ENCODE results near the gene SLC48A1.

Gene SLC48A1

GRCh38 chr12:47750229-47750798, 22.7 kb upstream of the SLC48A1 start:
- Histone ChIP-seq H3K4me2 (ENCODE audit: low read length) (no peak overlapping the region), H3K9me3 (ENCODE audit: insufficient read depth, low read length) (no peaks in the 10 kb centered on the region), H3K36me3 (replicated peaks; ENCODE audit: low read depth, low read length) (no peaks in the 10 kb centered on the region), H4K20me1 (ENCODE audit: insufficient read depth, low read length) (no peaks in the 10 kb centered on the region), H3K9ac (ENCODE audit: low read length) (no peak overlapping the region), H2AFZ (ENCODE audit: low read depth, low read length) (no peak overlapping the region), H3K4me1 (ENCODE audit: low read length) (peaks cover 55% of the 10 kb centered on the region), H3K27ac (ENCODE audit: low read length) (no peak overlapping the region), H3K4me3 (ENCODE audit: low read length) (no peak overlapping the region), H3K79me2 (ENCODE audit: low read length) (no peaks in the 10 kb centered on the region), H3K27me3 (ENCODE audit: low read depth, low read length) (peaks cover 5% of the 10 kb centered on the region)
- TF ChIP-seq CTCF (IDR thresholded peaks at IDR 0.05; ENCODE audit: low read depth, low read length), result no peak
- TF ChIP-seq EZH2phosphoT487 (IDR thresholded peaks at IDR 0.05; ENCODE audit: low read depth), result no peak

- H3K4me2 ChIP-seq (ENCODE audit: low read length), result peak overlapping the region; percentile 27; the same call in 1 of the 2 replicates
- TF ChIP-seq CTCF (IDR thresholded peaks at IDR 0.05; ENCODE audit: low read depth, low read length) (no peak), EZH2phosphoT487 (IDR thresholded peaks at IDR 0.05; ENCODE audit: low read depth) (no peak)
Measured at GRCh38 chr12:47750916-47751470, 22.0 kb upstream of the SLC48A1 start.

GRCh38 chr12:47751561-47751960, 21.5 kb upstream of the SLC48A1 start:
- TF ChIP-seq CTCF (IDR thresholded peaks at IDR 0.05; ENCODE audit: low read depth, low read length) (no peak), EZH2phosphoT487 (IDR thresholded peaks at IDR 0.05; ENCODE audit: low read depth) (no peak)
- Histone ChIP-seq H3K27me3 (ENCODE audit: low read depth, low read length) (peaks cover under 1% of the 10 kb centered on the region; the same call in 1 of the 2 replicates), H3K4me1 (ENCODE audit: low read length) (peaks cover 63% of the 10 kb centered on the region), H2AFZ (ENCODE audit: low read depth, low read length) (no peak overlapping the region), H3K9me3 (ENCODE audit: insufficient read depth, low read length) (no peaks in the 10 kb centered on the region), H3K27ac (ENCODE audit: low read length) (peak overlapping the region; percentile 12), H3K4me3 (ENCODE audit: low read length) (no peak overlapping the region), H3K4me2 (ENCODE audit: low read length) (peak overlapping the region; percentile 27), H4K20me1 (ENCODE audit: insufficient read depth, low read length) (no peaks in the 10 kb centered on the region), H3K9ac (ENCODE audit: low read length) (no peak overlapping the region), H3K36me3 (replicated peaks; ENCODE audit: low read depth, low read length) (no peaks in the 10 kb centered on the region), H3K79me2 (ENCODE audit: low read length) (no peaks in the 10 kb centered on the region)

More at GRCh38 chr12:47750916-47751470, 22.0 kb upstream of the SLC48A1 start:
- Histone ChIP-seq H3K4me1 (ENCODE audit: low read length) (peaks cover 60% of the 10 kb centered on the region), H3K79me2 (ENCODE audit: low read length) (no peaks in the 10 kb centered on the region), H4K20me1 (ENCODE audit: insufficient read depth, low read length) (no peaks in the 10 kb centered on the region), H2AFZ (ENCODE audit: low read depth, low read length) (no peak overlapping the region), H3K9ac (ENCODE audit: low read length) (no peak overlapping the region), H3K4me3 (ENCODE audit: low read length) (no peak overlapping the region), H3K36me3 (replicated peaks; ENCODE audit: low read depth, low read length) (no peaks in the 10 kb centered on the region), H3K27me3 (ENCODE audit: low read depth, low read length) (peaks cover 4% of the 10 kb centered on the region; the same call in 1 of the 2 replicates), H3K9me3 (ENCODE audit: insufficient read depth, low read length) (no peaks in the 10 kb centered on the region), H3K27ac (ENCODE audit: low read length) (peak overlapping the region; percentile 12)

GRCh38 chr12:47752121-47752520, 20.9 kb upstream of the SLC48A1 start:
- no peaks in the 10 kb centered on the region; the same call in 1 of the 2 replicates for H3K27me3 ChIP-seq (ENCODE audit: low read depth, low read length)
- TF ChIP-seq CTCF (IDR thresholded peaks at IDR 0.05; ENCODE audit: low read depth, low read length), result no peak
- TF ChIP-seq EZH2phosphoT487 (IDR thresholded peaks at IDR 0.05; ENCODE audit: low read depth), result no peak

More at GRCh38 chr12:47752121-47752520, 20.9 kb upstream of the SLC48A1 start:
- H4K20me1 ChIP-seq (ENCODE audit: insufficient read depth, low read length), result no peaks in the 10 kb centered on the region
- H3K79me2 ChIP-seq (ENCODE audit: low read length), result no peaks in the 10 kb centered on the region
- H3K36me3 ChIP-seq (replicated peaks; ENCODE audit: low read depth, low read length), result no peaks in the 10 kb centered on the region
- no peak overlapping the region for H3K4me3 ChIP-seq (ENCODE audit: low read length)
- H2AFZ ChIP-seq (ENCODE audit: low read depth, low read length), result no peak overlapping the region
- H3K9ac ChIP-seq (ENCODE audit: low read length), result no peak overlapping the region
- no peak overlapping the region for H3K27ac ChIP-seq (ENCODE audit: low read length)
- no peak overlapping the region for H3K4me2 ChIP-seq (ENCODE audit: low read length)
- no peaks in the 10 kb centered on the region for H3K9me3 ChIP-seq (ENCODE audit: insufficient read depth, low read length)
- peaks cover 60% of the 10 kb centered on the region for H3K4me1 ChIP-seq (ENCODE audit: low read length)
